Uterus (tissue), 4 donors: ENCODE data around the gene SLC6A9. TPM values are rescaled to one million over a fixed set of nuclear protein-coding genes. Genes with fewer than 3 reads are reported as not detected.

Experiments used
- DNase-seq, 2 donors: peaks; one replicate each; pipeline ENCODE4 v3.0.0-alpha.2; 2019 to 2020
- H3K27ac ChIP-seq, 2 donors: fragments of 200-600 bp; sonication (generic); 1 replicate in 1 of 2; 2 replicates in 1 of 2; pipeline ENCODE4 v1.5.1; 2016 to 2018
- H3K27me3 ChIP-seq, 2 donors: fragments of 200-600 bp; sonication (generic); one replicate each; pipeline ENCODE4 v1.5.1; 2018 to 2019; ENCODE audit warnings: control low read depth in 1 of 2
- H3K36me3 ChIP-seq, 2 donors: fragments of 200-600 bp; sonication (generic); one replicate each; pipeline ENCODE4 v1.5.1; 2019; ENCODE audit warnings: control low read depth in 1 of 2
- H3K4me1 ChIP-seq, 2 donors: fragments of 200-600 bp; sonication (generic); one replicate each; pipeline ENCODE4 v1.5.1; 2018 to 2019; ENCODE audit warnings: control low read depth in 1 of 2
- H3K4me3 ChIP-seq, 2 donors: fragments of 200-600 bp; sonication (generic); 1 replicate in 1 of 2; 2 replicates in 1 of 2; pipeline ENCODE4 v1.5.1; 2018 to 2019; ENCODE audit warnings: mild to moderate bottlenecking in 1 of 2
- H3K9me3 ChIP-seq, 2 donors: fragments of 200-600 bp; sonication (generic); one replicate each; pipeline ENCODE4 v1.5.1; 2019; ENCODE audit warnings: control low read depth in 1 of 2
- CTCF ChIP-seq, 4 experiments: fragments of 200-600 bp in 2 of 4; fragments of 450-650 bp in 2 of 4; sonication (generic) in 2 of 4; IDR thresholded peaks; one replicate each; pipeline ENCODE4 v1.5.1; 2016 to 2019; ENCODE audit warnings: antibody characterized with exemption in 4 of 4, mild to moderate bottlenecking in 2 of 4, moderate library complexity in 1 of 4
- POLR2A ChIP-seq, 2 donors: fragments of 450-650 bp; IDR thresholded peaks; one replicate each; pipeline ENCODE4 v1.6.1; 2016; ENCODE audit warnings: antibody characterized with exemption in 2 of 2, mild to moderate bottlenecking in 1 of 2, moderate library complexity in 1 of 2
- intact Hi-C: fragments of 100-400 bp; cut with DNase I; formaldehyde crosslinking; loops from one replicate; pipeline ENCODE4 v1.15.1; 2023; ENCODE audit warnings: low total_unique reads
- total RNA-seq, 4 donors: library from RNA; depleted of rRNA in 3 of 4; stranded (reverse); fragments of >200 nt in 3 of 4; gene quantifications; one replicate each; pipeline versions ENCODE4 v1.1.0 to v1.2.4, GENCODE V29; 2014 to 2023
- donor health status: DM: yes; HTN: yes; CAD: no.

SLC6A9 gene
- total RNA-seq, 4 donors from 2014 or later = 4.6 to 30.9 (median 17.4) TPM

- H3K36me3 ChIP-seq = no peaks in the 10 kb centered on the region
Measured at GRCh38 chr1:43963006-43963405, 68.3 kb downstream of the SLC6A9 start.

GRCh38 chr1:43962324-43962723 lies 68.9 kb downstream of the SLC6A9 start:
- Histone ChIP-seq H3K9me3 (no peaks in the 10 kb centered on the region), H3K4me1 (no peaks in the 10 kb centered on the region), H3K4me3 (no peak overlapping the region), H3K36me3 (no peaks in the 10 kb centered on the region), H3K27me3 (no peaks in the 10 kb centered on the region), H3K27ac (no peak overlapping the region)
- no peak for DNase-seq
- intact Hi-C loops = no loop called here
- TF ChIP-seq CTCF (IDR thresholded peaks at IDR 0.05) (no peak), POLR2A (IDR thresholded peaks at IDR 0.05) (no peak)

More at GRCh38 chr1:43963006-43963405, 68.3 kb downstream of the SLC6A9 start:
- Histone ChIP-seq H3K4me3 (no peak overlapping the region), H3K9me3 (no peaks in the 10 kb centered on the region), H3K27me3 (no peaks in the 10 kb centered on the region), H3K4me1 (no peaks in the 10 kb centered on the region), H3K27ac (no peak overlapping the region)
- TF ChIP-seq POLR2A (IDR thresholded peaks at IDR 0.05) (no peak), CTCF (IDR thresholded peaks at IDR 0.05) (no peak)
- no peak for DNase-seq
- intact Hi-C loops = no loop called here

- TF ChIP-seq CTCF (IDR thresholded peaks at IDR 0.05) (no peak), POLR2A (IDR thresholded peaks at IDR 0.05) (no peak)
- Histone ChIP-seq H3K27me3 (no peaks in the 10 kb centered on the region), H3K9me3 (no peaks in the 10 kb centered on the region), H3K4me1 (no peaks in the 10 kb centered on the region), H3K36me3 (no peaks in the 10 kb centered on the region), H3K27ac (no peak overlapping the region), H3K4me3 (no peak overlapping the region)
- intact Hi-C loops = no loop called here
- no peak for DNase-seq
Measured at GRCh38 chr1:43961692-43962091, 69.6 kb downstream of the SLC6A9 start.

DNA sequence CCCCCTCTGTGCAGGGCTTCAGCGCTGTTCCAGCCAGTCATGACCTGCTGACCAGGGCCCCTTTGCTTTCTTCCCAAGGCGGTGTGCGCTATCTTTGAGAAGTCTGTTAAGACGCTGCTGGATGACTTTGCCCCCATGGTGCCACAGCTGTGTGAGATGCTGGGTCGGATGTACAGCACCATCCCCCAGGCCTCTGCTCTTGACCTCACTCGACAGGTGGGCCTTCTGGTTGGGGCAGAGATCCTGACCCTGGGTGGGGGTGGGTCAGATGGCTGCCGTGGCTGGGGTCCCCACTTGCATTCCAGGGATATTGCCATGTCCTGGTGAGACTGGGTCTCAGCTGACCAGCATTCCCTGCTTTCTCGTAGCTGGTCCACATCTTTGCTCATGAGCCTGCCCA lies 70.5 kb downstream of the SLC6A9 start:
- Histone ChIP-seq H3K4me3 (no peak overlapping the region), H3K36me3 (no peaks in the 10 kb centered on the region), H3K27me3 (no peaks in the 10 kb centered on the region), H3K4me1 (no peaks in the 10 kb centered on the region), H3K27ac (no peak overlapping the region), H3K9me3 (no peaks in the 10 kb centered on the region)
- intact Hi-C loops = no loop called here
- no peak for TF ChIP-seq CTCF (IDR thresholded peaks at IDR 0.05)
- TF ChIP-seq POLR2A (IDR thresholded peaks at IDR 0.05) = no peak
- no peak for DNase-seq

- intact Hi-C loops = no loop called here
- Histone ChIP-seq H3K27me3 (no peaks in the 10 kb centered on the region), H3K9me3 (no peaks in the 10 kb centered on the region), H3K4me3 (no peak overlapping the region), H3K36me3 (no peaks in the 10 kb centered on the region), H3K27ac (no peak overlapping the region), H3K4me1 (no peaks in the 10 kb centered on the region)
- DNase-seq = no peak
- no peak for TF ChIP-seq CTCF (IDR thresholded peaks at IDR 0.05)
- TF ChIP-seq POLR2A (IDR thresholded peaks at IDR 0.05) = no peak
Measured at GRCh38 chr1:43958351-43959255, 72.7 kb downstream of the SLC6A9 start.
